ENCODE measurements around the gene SCAPER.

The SCAPER gene, protein sequence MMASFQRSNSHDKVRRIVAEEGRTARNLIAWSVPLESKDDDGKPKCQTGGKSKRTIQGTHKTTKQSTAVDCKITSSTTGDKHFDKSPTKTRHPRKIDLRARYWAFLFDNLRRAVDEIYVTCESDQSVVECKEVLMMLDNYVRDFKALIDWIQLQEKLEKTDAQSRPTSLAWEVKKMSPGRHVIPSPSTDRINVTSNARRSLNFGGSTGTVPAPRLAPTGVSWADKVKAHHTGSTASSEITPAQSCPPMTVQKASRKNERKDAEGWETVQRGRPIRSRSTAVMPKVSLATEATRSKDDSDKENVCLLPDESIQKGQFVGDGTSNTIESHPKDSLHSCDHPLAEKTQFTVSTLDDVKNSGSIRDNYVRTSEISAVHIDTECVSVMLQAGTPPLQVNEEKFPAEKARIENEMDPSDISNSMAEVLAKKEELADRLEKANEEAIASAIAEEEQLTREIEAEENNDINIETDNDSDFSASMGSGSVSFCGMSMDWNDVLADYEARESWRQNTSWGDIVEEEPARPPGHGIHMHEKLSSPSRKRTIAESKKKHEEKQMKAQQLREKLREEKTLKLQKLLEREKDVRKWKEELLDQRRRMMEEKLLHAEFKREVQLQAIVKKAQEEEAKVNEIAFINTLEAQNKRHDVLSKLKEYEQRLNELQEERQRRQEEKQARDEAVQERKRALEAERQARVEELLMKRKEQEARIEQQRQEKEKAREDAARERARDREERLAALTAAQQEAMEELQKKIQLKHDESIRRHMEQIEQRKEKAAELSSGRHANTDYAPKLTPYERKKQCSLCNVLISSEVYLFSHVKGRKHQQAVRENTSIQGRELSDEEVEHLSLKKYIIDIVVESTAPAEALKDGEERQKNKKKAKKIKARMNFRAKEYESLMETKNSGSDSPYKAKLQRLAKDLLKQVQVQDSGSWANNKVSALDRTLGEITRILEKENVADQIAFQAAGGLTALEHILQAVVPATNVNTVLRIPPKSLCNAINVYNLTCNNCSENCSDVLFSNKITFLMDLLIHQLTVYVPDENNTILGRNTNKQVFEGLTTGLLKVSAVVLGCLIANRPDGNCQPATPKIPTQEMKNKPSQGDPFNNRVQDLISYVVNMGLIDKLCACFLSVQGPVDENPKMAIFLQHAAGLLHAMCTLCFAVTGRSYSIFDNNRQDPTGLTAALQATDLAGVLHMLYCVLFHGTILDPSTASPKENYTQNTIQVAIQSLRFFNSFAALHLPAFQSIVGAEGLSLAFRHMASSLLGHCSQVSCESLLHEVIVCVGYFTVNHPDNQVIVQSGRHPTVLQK (N-terminal part only)

DNA sequence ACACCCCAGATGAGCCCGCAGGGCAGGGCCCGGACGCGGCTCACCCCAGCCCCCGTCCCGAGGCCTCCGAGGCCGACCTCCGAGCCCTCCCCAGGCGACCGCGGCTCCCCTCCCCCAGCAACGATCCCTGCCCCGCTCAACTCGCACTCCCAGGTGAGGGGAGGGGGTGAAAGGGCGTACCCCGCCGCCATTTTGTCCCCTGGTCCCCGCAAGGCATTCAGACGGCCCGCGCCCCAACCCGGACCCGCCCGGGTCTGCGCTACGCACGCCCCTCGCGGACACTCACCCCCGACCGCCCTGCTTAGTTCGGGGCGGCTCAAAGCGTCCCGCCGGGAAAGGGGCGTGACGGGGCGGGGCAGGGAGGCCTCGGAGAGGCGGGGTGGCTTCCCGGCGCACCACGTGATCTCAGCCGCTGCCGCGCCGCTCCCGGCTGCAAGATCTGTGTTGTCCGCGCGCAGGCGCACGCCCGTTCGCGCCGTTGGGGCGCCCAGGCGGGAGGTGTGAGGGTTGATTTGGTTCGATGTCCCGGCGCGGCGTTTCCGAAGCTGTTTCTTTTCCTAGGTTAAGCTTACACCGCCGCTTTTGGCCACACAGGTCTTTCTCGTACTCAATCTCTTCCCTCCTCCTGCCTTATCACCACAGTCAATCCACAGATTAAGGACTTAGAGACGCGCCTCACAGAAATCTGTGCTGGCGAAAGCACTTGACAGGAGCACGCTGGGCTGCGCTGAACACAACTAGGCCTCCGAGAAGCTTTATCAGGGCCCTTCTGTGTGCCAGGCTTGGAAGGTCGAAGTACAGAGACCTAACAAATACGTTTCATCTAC, at the start of gene SCAPER:
TSS of gene SCAPER (minus strand) at position 328 of the 827 bp plus-strand sequence. CDS start 21,523 bp downstream, outside the sequence.
- peak; percentile 92 to 93 for DNase-seq (ENCODE audit: low read depth in 2 of 2)

DNA sequence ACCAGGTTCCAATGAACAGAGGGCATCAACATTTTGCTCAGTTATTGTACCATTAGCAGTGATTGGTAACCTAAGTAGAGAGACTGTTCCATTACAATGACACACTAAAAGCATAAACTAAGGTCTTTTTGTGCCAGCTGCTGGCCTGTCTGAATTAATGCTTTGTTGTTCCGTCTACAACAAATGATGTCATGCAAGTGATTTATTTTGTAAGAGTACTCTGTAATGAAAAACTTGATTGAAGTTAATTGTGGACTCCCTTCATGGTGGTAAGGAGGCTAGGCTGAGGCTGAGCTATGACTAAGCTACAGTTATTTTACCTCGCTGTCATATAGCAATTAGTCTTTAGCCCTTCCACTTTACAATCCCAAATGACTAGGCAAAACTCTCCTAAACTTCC, 49.6 kb upstream of the SCAPER start:
- no peak for DNase-seq (ENCODE audit: low read depth in 2 of 2)

DNA sequence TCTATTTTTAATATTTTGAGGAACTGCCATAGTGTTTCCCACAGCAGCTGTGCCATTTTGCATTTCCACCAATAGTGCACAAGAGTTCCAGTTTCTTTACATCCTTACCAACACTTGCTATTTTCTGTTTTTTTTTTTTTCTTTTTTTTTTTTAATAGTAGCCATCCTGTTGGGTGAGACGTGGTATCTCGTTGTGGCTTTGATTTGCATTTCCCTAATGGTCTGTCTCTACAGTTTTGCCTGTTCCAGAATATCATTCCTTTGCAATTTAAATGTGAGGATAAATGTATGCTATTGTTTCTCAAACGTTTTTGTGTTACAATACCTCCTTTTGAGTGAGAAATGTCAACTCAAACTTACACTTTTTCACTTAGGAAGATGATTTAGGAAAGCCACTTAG, 48.8 kb upstream of the SCAPER start:
- no peak for DNase-seq (ENCODE audit: low read depth in 2 of 2)

DNA sequence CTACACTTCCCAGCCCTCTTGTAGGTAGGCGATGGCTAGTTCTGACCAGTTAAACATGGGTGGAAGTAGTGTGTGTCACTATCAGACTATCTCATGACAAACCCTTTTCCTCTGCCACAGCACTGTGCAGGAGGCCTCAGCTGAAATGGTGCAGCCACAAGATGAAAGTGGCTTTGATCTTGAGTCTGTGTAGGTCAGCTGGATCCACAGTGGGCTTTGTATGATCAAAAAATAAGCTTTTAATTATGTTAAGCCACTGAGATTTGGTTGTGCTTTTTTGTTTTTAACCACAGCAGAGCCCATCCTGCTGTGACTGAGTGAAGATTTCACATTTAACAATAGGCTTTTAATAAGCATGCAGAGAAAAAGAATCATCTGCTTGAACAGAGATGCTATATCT, 46.1 kb upstream of the SCAPER start:
- no peak for DNase-seq (ENCODE audit: low read depth in 2 of 2)

DNA sequence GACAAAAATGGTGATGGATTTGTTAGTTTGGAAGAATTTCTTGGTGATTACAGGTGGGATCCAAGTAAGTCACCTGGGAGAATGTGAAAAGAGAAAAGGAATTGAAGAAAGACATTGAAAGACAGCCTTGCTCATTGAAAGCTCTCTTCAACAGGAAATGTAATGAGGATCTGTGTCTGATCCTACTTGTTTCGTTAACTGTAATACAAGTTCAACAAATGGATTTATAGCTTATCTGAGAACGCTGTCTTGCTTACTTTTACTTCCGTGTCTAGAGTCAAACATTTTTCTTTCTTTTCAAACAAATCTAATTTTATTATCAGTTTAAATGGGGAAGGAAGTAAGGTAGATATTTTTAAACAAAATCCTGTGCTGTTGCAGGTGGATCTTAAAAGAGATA, 42.3 kb upstream of the SCAPER start:
- DNase-seq (ENCODE audit: low read depth in 2 of 2), result no peak

DNA sequence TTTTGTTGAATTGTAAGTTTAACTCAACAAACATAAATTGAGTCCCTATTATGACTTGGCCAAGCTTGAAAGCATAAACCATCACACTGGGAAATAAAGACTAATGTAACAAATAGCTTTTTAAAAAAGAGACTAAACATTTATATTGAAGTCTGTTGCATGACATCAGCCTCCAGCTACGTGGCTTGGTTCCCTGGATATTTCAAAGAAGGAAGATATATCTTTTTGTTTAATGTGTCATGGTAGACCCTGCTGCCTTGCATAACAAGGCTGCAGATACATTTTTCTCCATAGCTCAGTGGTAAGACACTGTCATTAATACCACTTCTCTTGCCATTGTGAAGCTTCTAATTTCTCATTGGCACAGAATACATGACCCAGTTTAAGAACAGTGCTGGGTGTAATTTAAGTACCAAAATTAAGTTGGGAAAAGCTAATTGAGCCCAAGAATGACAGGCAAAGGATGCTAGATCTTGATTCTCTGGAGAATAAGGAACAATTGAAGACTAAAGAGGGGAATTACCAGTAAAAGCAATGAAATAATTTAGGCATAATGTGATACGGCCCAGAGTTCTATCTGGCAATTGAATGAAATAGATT, 40.5 kb upstream of the SCAPER start:
- DNase-seq (ENCODE audit: low read depth in 2 of 2), result no peak

DNA sequence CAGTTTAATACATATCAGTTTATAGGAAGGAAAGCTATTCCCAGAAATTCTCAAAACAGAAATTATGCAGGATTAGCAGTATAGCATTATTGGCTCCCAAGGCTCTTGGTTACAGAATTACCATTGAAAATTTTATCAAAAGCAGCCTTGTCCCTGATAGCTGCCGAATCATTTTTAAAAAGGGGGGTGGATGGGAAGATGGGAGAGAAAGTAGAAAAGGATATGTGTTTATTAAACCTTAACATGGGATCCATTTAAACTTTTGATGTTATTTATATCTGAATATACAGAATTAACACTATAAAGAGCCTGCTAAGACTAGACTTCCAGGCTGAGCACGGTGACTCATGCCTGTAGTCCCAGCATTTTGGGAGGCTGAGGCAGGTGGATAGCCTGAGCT, 37.2 kb upstream of the SCAPER start:
- DNase-seq (ENCODE audit: low read depth in 2 of 2), result no peak

DNA sequence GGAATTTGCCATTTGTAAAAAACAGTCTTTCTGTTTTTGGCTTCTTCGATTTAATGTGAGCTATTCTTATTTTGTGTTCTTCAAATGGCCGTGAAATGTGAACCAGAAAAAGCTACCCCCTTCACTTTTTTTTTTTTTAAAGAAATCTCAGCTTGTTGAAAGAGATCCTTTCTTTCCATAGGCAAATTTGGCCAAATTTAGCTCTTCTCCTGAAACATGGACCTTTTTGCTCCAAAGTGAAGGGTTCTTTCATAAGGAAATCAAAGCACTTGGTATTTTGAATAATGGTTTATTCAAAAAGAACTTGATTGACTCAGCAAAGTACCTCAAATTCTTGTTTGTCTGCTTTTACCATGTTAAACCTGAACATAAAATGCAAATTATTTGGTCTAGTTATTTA, 36.5 kb upstream of the SCAPER start:
- no peak for DNase-seq (ENCODE audit: low read depth in 2 of 2)

DNA sequence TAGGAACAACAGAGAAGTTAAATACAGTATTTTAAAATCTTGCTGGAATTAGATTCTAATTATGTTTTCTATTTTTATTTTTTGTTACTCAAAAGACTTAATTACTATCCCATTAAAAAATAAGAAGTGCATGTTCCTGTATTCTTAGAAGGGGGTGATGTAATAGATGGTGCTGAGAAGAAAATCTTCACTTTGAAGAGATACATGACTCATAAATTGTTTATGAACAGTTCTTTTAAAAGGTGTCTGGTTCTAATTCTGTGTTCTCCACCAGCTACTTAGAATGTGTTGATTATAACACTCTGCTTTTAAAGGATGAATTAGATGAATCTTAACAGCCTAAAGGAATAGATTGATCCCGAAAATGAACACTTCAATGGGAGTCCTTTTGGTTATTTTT, 34.6 kb upstream of the SCAPER start:
- no peak for DNase-seq (ENCODE audit: low read depth in 2 of 2)

DNA sequence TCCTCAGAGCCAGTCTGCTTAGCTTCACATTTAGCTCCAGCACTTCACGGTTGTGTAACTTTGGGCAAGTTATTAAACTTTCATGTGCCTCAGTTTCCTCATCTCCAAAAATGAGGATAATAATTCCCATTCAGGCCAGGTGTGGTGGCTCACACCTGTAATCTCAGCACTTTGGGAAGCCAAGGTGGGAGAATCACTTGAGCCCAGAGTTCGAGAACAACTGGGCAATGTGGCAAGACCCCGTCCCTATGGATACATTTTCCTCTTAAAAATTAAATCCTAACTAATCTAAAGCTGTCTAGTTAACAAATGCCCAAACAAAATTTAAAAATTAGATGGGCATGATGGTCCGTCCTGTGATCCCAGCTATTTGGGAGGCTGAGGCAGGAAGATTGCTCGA, 33.6 kb upstream of the SCAPER start:
- no peak for DNase-seq (ENCODE audit: low read depth in 2 of 2)

DNA sequence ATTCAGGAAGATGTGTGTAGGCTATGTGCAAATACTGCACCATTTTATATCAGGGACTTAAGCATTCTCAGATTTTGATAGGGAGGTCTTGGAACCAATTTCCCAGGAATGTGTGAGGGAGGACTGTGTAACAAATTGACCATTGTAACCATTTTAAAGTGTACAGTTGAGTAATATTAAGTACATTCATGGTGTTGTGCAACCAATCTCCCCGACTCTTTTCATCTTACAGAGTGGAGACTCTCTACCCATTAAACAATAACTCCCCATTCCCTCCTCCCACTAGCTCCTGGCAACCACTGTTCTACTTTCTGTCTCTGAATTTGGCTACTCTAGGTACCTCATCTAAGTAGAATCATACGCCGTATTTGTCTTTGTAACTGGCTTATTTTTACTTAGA, 31.5 kb upstream of the SCAPER start:
- DNase-seq (ENCODE audit: low read depth in 2 of 2), result no peak

DNA sequence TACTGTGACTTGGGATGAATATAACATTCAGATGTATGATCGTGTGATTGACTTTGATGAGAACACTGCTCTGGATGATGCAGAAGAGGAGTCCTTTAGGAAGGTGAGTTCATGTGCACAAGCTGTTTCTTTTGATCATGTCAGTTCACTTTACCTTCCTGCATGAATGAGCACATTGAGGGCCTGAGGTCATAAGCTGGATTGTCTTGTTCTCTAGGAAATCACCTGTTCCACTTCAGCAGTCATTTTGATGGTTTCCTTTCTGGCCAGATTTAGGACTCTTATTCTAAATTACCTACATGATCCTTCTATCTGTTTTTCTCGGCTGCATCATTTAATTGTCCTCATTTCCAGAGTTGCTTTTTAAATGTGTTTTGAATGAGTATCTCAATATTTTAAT, 30.5 kb upstream of the SCAPER start:
- DNase-seq (ENCODE audit: low read depth in 2 of 2), result no peak

DNA sequence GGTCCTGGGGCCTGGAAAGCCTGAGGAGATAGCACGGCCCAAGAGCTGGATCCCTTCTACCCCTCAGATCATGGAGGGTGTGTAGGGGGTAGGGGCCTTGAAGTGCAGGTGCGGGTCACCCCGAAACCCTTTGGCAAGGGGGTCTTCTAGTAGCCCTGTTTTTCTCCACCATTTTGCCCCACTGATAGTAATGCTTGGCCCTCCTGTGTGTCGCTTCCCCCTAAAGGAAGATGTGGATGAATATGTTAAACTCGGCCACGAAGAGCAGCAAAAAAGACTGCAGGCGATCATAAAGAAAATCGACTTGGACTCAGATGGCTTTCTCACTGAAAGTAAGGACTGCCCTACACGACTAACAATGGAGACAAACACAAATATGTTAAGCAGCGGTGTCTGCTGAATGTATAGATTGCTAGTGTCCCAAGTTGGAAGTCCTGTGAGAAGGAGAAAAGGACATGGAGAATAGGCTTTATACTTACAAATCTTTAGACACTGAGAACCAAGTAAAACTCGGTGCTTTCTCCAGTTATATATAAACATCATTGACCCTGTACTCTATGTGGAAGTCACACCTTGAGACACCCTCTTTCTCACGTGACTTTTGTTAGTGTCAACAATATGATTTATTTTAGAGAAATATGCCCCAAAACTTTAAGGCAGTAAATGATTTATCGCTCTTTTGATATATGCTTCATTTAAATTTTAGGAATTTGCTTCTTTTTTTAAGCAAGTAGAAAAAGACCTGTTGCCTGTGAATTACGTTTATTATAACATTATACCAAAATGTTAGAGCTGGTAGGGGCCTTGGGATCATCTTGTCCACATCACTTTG, 27.2 kb upstream of the SCAPER start:
- DNase-seq (ENCODE audit: low read depth in 2 of 2), result no peak

DNA sequence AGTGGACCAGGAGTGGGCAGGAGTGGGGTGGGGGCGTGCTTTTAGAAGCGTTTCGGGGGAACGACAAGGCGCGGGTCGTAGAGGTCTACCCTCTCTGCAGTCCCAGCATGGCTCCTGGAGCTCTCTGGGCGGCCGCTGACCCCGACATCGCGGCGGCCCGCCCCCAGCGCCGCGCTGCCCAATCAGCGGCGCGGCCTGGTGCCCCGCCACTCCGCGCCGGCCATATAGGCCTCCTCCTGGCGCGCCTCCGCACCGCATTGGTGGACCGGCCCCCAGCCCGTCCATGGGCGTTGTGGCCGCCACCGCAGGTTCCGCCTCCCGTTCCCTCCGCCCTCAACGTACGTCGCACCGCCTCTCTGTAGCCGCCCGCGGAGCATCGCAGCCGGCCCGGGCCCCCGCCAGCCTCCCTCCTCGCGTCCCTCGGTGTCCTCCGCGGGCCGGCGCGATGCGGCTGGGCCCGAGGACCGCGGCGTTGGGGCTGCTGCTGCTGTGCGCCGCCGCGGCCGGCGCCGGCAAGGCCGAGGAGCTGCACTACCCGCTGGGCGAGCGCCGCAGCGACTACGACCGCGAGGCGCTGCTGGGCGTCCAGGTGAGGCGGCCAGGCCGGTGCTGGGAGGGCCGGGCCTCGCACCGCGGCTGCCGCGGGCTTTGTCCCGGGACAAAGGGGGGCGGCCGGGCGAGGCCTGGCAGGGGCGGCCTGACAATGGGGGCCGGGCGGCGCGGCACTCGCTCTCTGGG, 26.4 kb upstream of the SCAPER start, which contains the start of gene RCN2:
TSS of gene RCN2 (plus strand) at position 353 of the 738 bp plus-strand sequence. CDS start at position 446, 93 bp downstream.
- peak; percentile 94 for DNase-seq (ENCODE audit: low read depth in 2 of 2)

DNA sequence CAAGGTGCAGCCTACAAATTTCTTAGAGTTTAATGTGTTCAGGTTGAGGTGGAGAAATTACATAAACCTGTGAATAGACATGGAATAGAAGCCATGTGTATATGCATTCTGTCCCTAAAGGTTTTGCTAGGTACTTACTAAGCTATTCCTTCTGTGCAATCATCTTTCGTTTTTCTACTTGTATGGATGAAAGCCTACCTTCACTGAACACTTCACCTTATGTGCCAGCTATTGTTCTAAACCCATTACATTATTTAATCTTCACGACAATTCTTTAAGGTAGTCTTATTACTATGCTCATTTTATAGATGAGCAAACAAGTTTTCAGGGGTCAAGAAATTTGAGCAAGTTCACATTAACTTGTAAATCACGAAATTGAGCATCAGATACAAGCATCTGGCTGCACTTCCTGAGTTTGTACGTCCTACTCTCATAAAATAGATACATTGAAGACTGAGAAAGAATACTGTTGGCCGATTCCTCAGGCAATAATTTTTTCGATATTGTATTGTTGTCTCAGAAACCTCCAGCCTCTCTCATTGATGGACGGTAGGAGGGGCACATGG, 25.8 kb upstream of the SCAPER start:
- DNase-seq (ENCODE audit: low read depth in 2 of 2), result no peak

DNA sequence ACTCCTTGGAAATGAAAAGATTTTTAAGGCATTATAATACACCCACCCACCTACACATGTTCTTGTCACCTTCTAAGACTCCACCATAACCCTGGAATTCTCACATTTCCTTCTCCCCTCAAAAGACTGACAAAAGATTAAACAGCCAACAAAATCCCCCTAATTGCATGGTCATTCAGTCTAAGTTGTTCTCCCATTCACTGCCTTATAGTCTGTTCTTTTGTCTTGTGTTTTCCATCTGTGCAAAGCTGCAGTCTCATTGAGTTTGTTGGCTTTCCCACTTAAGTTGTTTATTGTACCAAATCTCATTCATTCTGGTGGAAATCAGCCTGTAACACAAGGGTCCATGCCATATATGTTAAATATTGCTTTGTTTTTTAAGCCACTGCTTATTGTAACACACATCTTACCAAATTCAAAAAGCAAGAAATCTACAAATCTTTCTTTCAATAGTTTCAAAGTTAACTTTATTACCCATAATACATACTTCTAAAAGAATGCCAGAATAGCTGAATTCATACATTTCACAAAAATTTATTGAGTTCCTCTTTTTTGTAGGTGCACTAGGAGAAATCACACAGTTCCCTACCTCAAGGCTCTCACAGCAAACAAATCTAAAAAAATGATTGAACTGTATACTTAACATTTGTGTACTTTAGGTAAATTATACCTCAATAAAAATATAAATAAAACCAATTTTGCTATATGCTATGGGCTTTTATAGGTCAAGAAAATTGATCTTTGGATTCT, 24.0 kb upstream of the SCAPER start:
- no peak for DNase-seq (ENCODE audit: low read depth in 2 of 2)

DNA sequence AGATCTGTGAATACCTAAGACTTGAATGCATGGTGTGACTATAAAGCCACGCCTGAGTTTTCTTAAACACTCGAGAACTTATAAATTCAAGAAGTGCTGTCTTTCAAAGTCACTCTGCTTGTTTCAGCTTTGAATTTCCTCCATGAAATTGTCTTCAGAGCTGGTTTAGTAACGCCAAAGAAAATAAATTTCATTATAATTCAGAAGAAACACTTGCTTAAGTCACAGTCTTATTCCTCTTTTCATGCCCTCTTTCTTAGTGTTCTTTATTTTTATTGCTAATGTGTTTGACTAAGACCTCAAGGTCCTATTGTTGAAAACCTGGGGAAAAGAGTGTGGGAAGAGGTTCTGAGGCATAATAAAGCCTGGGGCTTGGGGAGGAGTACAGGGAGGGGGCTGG, 23.1 kb upstream of the SCAPER start:
- DNase-seq (ENCODE audit: low read depth in 2 of 2), result no peak

DNA sequence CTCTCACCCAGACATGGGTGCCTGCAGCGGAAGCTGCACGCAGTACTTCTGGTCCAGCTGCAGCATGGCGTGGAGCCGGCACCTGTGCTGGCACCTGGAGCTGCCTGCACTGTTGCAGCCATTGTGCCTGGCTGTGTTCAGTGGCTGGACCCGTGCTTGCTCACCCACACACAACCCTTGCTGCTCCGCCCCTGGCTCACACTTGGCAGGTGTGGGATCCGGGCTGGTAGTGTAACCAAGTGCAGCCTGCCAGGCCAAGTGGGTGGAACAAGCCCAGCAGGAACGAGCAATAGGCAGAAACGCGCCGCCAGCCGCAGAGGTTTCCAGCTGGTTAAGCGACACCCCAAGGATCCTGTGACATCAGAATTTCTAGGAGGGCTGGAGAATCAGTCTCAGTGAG, 11.2 kb upstream of the SCAPER start:
- no peak for DNase-seq (ENCODE audit: low read depth in 2 of 2)
